GM12801 (cell line): ENCODE data around the gene ERP29.

Source experiments
- CTCF ChIP-seq: IDR thresholded peaks from one replicate; pipeline ENCODE4 v1.5.1; 2011; ENCODE audit warnings: control low read depth; ENCODE audit not compliant: insufficient read length; ENCODE audit errors: extremely low read depth

ERP29 gene

GRCh38 chr12:111980598-111980997 lies 32.6 kb upstream of the ERP29 start:
- TF ChIP-seq CTCF = no peak

- no peak for TF ChIP-seq CTCF
These were observed 31.2 kb upstream of the ERP29 start for GRCh38 chr12:111981987-111982386.

GRCh38 chr12:111984820-111985219 lies 28.4 kb upstream of the ERP29 start:
- TF ChIP-seq CTCF = no peak

GRCh38 chr12:111991535-111991934 lies 21.7 kb upstream of the ERP29 start:
- TF ChIP-seq CTCF = no peak

- TF ChIP-seq CTCF = no peak
These were observed 21.3 kb upstream of the ERP29 start for GRCh38 chr12:111991946-111992345.

- no peak for TF ChIP-seq CTCF
These were observed 20.8 kb upstream of the ERP29 start for GRCh38 chr12:111992464-111992863.

GRCh38 chr12:111993292-111994150 lies 19.7 kb upstream of the ERP29 start:
- no peak for TF ChIP-seq CTCF
